Activated CD8-positive, alpha-beta memory T cell treated with anti-CD3 and anti-CD28 coated beads for 36 hours (primary cell): ENCODE results near the gene VPS13C. TPM values are rescaled to one million over a fixed set of nuclear protein-coding genes. Genes with fewer than 3 reads are reported as not detected.

Experiments used
- CTCF ChIA-PET: fragments of 350-600 bp; sonication (Branson Sonifier 250); formaldehyde crosslinking; loops from one replicate; lab custom pipeline; 2021; ENCODE audit warnings: antibody characterized with exemption; lab: Charles Lee
- POLR2A ChIA-PET: fragments of 350-600 bp; sonication (Branson Sonifier 250); formaldehyde crosslinking; loops from one replicate; lab custom pipeline; 2021; ENCODE audit warnings: antibody characterized with exemption; lab: Charles Lee
- total RNA-seq, 2 experiments: library from RNA; stranded (reverse); gene quantifications; one replicate each; pipeline ENCODE4 v1.2.3, GENCODE V29; 2021

The VPS13C gene
- total RNA-seq, 2 experiments from 2014 or later, result 38.5 to 40.2 TPM

DNA sequence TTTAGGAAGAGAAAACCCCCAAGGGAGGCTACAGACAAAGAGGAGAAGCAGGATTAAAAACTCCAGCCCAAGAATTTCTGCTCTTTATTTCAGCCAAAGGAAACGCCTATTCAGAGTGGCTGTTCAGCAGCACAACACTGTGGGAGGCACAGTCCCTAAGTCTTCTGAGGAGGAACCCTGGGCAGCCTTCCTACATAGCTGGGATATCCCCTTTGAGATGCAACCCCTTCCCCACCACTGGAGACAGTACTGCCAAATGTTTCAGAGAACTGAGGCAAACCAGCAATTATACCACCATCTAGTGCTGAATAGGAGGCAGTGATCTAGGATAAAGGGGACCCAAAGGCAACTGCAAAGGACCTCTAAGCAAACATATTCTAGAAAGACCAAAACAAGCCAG, 168.1 kb downstream of the VPS13C start:
- ChIA-PET CTCF (no interaction called here), POLR2A (no interaction called here)

GRCh38 chr15:61890106-61890505, 170.1 kb downstream of the VPS13C start:
- ChIA-PET CTCF (no interaction called here), POLR2A (no interaction called here)

DNA sequence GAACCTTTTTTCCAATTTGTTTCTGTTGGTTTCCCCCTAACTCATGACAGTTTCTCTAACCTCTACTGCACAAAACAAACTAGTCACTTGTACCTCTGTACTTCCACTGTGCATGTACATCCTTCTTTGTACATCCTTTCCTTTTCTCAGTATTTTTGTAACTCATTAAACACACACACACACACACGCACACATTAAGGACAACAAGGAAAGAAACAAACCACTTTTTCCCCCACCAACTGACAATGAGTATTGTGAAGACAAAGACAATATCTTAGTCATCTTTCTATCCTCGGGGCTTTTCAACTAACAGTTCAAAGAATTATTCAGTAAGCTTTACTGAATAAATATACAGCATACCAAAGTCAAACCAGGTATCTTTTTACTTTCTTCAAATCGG, 170.5 kb downstream of the VPS13C start:
- ChIA-PET CTCF (no interaction called here), POLR2A (no interaction called here)

GRCh38 chr15:61888074-61888780, 172.0 kb downstream of the VPS13C start:
- ChIA-PET POLR2A (no interaction called here), CTCF (no interaction called here)

DNA sequence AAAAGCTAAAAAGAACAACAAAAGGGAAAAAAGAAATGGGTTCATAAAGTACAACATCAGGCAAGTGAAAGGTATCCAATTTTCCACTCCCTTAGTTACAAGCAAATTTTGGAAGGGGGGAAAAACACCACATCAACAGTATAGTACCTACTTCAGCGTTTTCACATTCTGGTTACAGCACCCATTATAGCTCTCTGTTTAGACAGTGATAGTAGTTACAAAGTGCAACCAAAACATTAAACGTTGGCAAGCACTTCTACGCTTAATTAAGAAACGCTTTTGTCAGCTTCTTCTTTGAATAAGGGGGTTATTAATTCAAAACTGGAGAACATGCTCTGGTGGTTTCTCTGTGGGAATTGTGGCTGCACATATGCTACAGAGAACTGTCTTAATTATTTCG, 180.2 kb downstream of the VPS13C start:
- ChIA-PET CTCF (no interaction called here), POLR2A (no interaction called here)

- POLR2A ChIA-PET, result no interaction called here
- CTCF ChIA-PET, result no interaction called here
Measured at GRCh38 chr15:61879219-61879618, 181.0 kb downstream of the VPS13C start.

GRCh38 chr15:61871926-61872522, 188.2 kb downstream of the VPS13C start:
- CTCF ChIA-PET, result no interaction called here
- POLR2A ChIA-PET, result no interaction called here

DNA sequence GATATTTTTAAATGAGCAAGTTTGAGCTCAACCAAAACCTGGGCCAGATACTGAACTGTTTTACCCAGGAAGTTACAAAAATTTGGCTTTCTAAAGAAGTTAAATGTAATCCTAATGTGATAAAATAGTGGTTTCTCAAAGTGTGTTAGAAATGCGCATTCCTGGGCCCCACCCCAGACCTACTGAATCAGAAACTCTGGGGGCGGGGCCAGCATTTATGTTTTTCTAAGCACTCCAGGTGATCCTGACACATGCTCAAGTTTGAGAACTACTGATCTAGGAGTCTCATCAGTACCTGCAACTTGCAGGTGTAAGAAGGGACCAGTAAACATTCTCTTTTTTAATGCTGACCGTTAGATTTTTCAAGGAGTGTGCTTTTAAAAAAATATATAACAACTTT, 190.6 kb downstream of the VPS13C start:
- CTCF ChIA-PET, result interaction anchor here (1.0 to 1.4 kb wide), 2 partner anchors 9 to 34 kb away, joined by 3 read pairs; no protein-coding TSS in a partner anchor
- POLR2A ChIA-PET, result no interaction called here

DNA sequence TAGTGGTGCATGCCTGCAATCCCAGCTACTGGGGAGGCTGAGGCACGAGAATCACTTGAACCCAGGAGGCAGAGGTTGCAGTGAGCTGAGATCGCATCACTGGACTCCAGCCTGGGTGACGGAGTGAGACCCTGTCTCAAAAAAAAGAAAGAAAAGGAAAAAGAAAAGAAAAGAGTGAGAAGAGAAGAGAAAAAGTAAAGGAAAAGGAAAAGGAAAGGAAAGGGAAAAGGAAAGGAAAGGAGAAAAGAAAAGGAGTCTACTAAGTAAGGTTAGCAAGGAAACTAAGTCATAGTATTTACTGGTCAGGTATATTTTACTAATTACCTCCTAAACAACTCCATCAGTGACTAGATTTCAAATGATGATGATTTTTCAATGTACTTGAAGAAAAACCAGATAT, 198.3 kb downstream of the VPS13C start:
- ChIA-PET CTCF (no interaction called here), POLR2A (no interaction called here)

GRCh38 chr15:61857169-61857829, 202.9 kb downstream of the VPS13C start:
- POLR2A ChIA-PET, result no interaction called here
- CTCF ChIA-PET, result interaction anchor here (0.6 kb wide), 2 partner anchors 11 to 114 kb away, joined by 3 to 4 read pairs; no protein-coding TSS in a partner anchor

DNA sequence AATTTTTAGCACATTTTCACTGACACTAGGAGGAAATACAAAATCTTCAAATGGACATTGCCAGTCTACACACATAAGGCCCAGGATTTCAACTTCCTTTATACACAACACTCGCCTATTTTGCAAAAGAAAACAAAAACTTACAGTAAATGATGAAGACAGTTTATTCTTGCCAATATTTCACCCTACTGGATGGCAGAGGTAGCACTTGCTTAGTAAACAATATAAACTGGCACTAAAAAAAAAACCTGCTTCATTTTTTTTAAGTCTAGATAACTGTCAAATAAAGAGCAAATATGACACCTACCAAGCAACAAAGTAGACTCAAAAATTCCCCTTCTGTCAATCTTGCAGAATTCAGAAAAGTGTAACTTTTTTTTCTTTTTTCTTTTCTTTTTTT, 204.0 kb downstream of the VPS13C start:
- POLR2A ChIA-PET, result no interaction called here

DNA sequence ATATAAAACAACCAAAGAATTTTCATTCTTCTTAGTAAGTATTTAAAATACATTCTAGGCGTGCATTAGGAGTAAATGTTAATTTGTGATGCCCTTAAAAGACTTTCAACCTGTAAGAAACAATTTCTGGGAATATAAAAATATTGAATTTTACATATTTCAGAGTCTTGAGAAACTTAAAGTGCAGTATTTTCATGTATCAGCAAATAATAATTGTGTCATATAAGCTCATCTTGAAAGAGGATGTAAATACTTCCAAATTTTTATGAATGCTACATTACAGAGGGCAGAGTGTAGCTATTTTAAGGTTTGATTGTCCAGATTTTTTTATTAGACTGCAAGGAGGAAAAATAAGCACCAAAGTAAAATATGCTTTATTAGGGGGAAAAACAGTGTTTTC, 207.1 kb downstream of the VPS13C start:
- ChIA-PET CTCF (no interaction called here), POLR2A (no interaction called here)

More for the DNA sequence above, 204.0 kb downstream of the VPS13C start:
- CTCF ChIA-PET, result interaction anchor here (0.6 kb wide), 1 partner anchor 115 kb away, joined by 4 read pairs; no protein-coding TSS in a partner anchor

GRCh38 chr15:61851955-61852354, 208.3 kb downstream of the VPS13C start:
- CTCF ChIA-PET, result interaction anchor here (0.9 kb wide), 1 partner anchor 17 kb away, joined by 4 read pairs; no protein-coding TSS in a partner anchor
- POLR2A ChIA-PET, result no interaction called here

GRCh38 chr15:61849447-61849846, 210.8 kb downstream of the VPS13C start:
- CTCF ChIA-PET, result no interaction called here
- POLR2A ChIA-PET, result no interaction called here

DNA sequence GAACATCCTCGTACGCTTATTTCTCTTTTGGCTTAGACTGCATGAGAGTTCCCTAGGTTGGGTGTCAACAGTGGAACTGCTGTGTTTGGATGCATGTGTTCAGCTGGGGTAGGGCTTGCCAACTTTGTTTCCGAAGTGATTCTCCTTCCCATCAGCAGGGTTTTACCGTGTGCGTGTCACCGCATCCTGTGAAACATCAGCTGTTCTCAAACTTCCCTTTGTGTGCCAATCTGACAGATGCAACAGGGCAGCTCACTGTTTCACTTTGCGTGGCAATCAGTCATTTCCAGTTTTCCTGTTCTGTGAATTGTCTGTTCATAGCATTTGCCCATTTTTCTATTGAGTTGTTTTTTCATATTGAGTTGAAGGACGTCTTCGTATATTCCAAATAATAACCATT, 218.8 kb downstream of the VPS13C start:
- ChIA-PET POLR2A (no interaction called here), CTCF (no interaction called here)

- ChIA-PET CTCF (no interaction called here), POLR2A (no interaction called here)
Measured at GRCh38 chr15:61840090-61840489, 220.2 kb downstream of the VPS13C start.

GRCh38 chr15:61839546-61839945, 220.7 kb downstream of the VPS13C start:
- CTCF ChIA-PET, result no interaction called here
- POLR2A ChIA-PET, result no interaction called here

DNA sequence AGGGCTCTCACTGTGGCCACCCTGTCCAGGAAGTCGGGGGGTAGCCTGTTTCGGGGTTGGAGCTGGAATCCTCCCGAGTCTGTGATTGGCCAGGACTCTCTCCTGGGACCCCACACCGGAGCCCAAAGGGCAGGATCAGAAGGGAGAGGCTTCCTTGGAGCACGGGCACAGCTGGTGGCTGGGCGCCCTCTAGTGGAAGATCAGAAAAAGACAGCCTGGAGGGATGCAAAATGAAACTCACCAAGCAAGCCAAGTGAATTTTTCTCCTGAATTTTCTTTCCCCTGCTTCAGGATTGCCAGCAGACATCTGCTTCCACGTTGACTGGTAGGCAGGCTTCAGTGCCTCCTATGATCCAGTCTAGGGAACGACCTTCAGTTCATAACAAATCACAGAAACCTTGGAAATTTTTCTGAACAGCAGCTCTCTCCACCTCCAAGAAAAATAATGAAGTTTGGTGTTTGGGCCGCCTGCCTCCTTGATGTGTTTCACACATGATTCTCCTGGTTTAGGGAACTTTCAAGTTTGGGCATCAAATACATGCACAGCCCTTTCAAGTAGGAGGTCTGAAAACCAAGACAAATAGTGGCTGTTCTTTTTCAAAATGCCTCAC, 224.6 kb downstream of the VPS13C start:
- ChIA-PET CTCF (interaction anchor here (0.6 to 1.3 kb wide), 9 partner anchors 11 to 666 kb away, joined by 3 to 5 read pairs (median 4); no protein-coding TSS in a partner anchor), POLR2A (no interaction called here)

GRCh38 chr15:61835029-61835428, 225.2 kb downstream of the VPS13C start:
- CTCF ChIA-PET, result interaction anchor here (0.6 to 1.3 kb wide), 9 partner anchors 11 to 666 kb away, joined by 3 to 5 read pairs (median 4); no protein-coding TSS in a partner anchor
- POLR2A ChIA-PET, result no interaction called here
